Skeletal muscle tissue (tissue), 4 donors: ENCODE results near the gene FLNC. TPM values are rescaled to one million over a fixed set of nuclear protein-coding genes. Genes with fewer than 3 reads are reported as not detected.
A peak's percentile ranks its signal among the peaks of the same experiment; 100 is the strongest.

Experiments
- H3K27ac ChIP-seq: one replicate; pipeline ENCODE4 v1.7.0; 2013; ENCODE audit warnings: mild to moderate bottlenecking, low read depth, low read length, inconsistent platforms
- H3K27me3 ChIP-seq, 3 donors: one replicate each; pipeline ENCODE4 v1.7.0; 2013; ENCODE audit warnings: low read length in 3 of 3; ENCODE audit not compliant: control insufficient read depth in 3 of 3, insufficient read depth in 3 of 3
- H3K36me3 ChIP-seq, 3 donors: one replicate each; pipeline ENCODE4 v1.7.0; 2013; ENCODE audit warnings: low read length in 3 of 3; ENCODE audit not compliant: control insufficient read depth in 3 of 3, insufficient read depth in 3 of 3
- H3K4me1 ChIP-seq, 3 donors: one replicate each; pipeline ENCODE4 v1.7.0; 2013; ENCODE audit warnings: low read length in 3 of 3, mild to moderate bottlenecking in 3 of 3; ENCODE audit not compliant: control insufficient read depth in 3 of 3, insufficient read depth in 3 of 3
- H3K4me3 ChIP-seq, 3 donors: one replicate each; pipeline ENCODE4 v1.7.0; 2013; ENCODE audit warnings: low read length in 3 of 3
- H3K9ac ChIP-seq, 3 donors: one replicate each; pipeline ENCODE4 v1.7.0; 2013; ENCODE audit warnings: low read length in 3 of 3, mild to moderate bottlenecking in 3 of 3, moderate library complexity in 2 of 3, low read depth in 1 of 3
- H3K9me3 ChIP-seq, 3 donors: one replicate each; pipeline ENCODE4 v1.7.0; 2013; ENCODE audit warnings: low read length in 3 of 3; ENCODE audit not compliant: control insufficient read depth in 3 of 3
- total RNA-seq: library from RNA; depleted of rRNA; stranded (reverse); fragments of >200 nt; gene quantifications from one replicate; pipeline ENCODE4 v1.2.3, GENCODE V29; 2014
- donor health status: Osteomylitis.

FLNC gene
- total RNA-seq, 1 donor from 2014 or later, result 611 TPM

GRCh38 chr7:128882134-128882533 is 51.9 kb downstream of the FLNC start:
- H3K27me3 ChIP-seq, result peaks cover 0 to 13% (median 8%) of the 10 kb centered on the region in 3 donors
- no peaks in the 10 kb centered on the region for H3K36me3 ChIP-seq
- no peaks in the 10 kb centered on the region for H3K9me3 ChIP-seq
- H3K4me1 ChIP-seq, result peaks cover 7 to 16% (median 14%) of the 10 kb centered on the region in 3 donors
- H3K9ac ChIP-seq, result no peak overlapping the region
- H3K4me3 ChIP-seq, result no peak overlapping the region
- H3K27ac ChIP-seq, result no peak overlapping the region

DNA sequence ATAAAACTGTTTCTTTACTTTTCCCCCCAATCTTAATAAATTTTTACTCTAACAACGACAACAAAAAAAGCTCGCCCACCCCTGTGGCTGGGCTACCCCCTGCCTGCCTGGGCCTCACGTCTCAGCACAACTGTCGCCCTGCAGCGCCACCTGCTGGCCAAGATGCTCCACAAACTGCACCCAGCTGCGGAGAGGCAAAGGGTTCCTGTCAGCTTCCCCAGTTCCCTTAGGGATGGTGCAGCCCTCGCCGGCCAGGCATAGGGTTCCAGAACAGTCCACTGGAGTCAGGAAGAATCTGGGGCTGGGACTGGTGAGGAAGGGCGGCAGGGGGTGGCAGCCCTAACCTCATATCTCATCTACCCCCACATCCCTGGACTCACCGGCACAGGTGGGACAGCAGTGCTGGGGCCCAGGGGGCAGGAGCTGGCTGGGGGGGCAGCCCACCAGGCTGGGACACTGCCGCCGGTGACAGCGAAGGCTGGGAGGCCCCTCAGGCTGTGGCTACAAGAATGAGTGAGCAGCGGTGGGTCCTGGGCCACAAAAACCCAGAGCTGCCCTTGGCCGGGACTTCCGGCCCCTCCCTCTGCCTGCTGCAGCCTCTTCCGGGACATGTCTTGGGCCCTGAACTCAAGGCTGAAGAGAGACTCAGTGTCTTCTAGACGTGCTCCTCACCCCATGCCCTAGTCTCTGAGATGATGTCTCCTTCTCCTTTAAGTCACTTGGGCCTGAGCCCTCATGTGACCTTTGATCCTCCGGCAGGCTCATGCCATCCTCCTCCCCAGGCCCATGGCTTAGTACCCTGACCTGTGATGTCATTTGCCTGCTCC is 53.6 kb downstream of the FLNC start:
- Histone ChIP-seq H3K9me3 (no peaks in the 10 kb centered on the region), H3K27ac (no peak overlapping the region), H3K4me3 (peak overlapping the region in 1 of 3 donors; percentile 22), H3K4me1 (peaks cover 7 to 16% (median 14%) of the 10 kb centered on the region in 3 donors), H3K9ac (peak overlapping the region in 1 of 3 donors; percentile 25), H3K36me3 (no peaks in the 10 kb centered on the region), H3K27me3 (peaks cover 0 to 16% (median 14%) of the 10 kb centered on the region in 3 donors)

GRCh38 chr7:128884561-128885369 is 54.6 kb downstream of the FLNC start:
- no peak overlapping the region for H3K27ac ChIP-seq

DNA sequence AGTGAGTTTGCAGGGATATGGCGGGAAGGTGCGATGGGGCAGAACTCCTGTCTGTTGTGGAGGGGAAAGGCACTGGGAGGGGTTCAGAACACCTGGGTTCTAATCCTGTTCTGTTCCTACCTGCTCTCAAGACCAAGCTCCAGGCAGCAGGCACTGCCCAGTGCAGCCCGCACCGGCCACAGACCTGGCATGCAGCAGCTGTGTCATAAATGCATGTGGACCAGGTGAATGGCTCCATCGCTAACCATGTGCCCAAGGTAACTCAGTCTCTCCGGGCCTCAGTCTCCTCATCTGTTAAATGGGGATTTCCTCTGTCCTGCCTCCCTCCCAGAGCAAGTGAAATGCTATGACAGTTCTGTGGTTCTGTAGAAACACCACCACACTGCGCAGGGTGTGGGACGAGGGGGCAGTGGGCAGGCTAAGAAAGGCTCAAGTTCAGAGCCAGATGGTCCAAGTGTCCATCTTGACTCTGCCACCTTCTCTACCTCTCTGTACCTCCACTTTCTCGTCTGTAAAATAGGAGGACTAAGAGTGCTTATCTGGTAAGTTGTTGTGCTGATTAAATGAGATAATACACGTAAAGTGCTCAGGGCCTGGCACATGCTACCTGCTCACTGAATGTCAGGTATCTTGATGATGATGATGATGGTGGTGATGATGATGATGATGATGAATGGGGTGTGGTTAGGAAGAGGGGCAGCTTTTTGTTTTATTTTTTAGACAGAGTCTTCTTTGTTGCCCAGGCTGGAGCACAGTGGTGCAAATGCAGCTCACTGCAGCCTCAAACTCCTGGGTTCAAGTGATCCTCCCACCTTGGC is 55.4 kb downstream of the FLNC start:
- Histone ChIP-seq H3K27me3 (peaks cover 4 to 22% (median 21%) of the 10 kb centered on the region in 3 donors), H3K4me3 (no peak overlapping the region), H3K4me1 (peaks cover 2 to 4% (median 4%) of the 10 kb centered on the region in 3 donors), H3K9me3 (no peaks in the 10 kb centered on the region), H3K36me3 (no peaks in the 10 kb centered on the region), H3K27ac (no peak overlapping the region), H3K9ac (no peak overlapping the region)

More at GRCh38 chr7:128884561-128885369, 54.6 kb downstream of the FLNC start:
- no peak overlapping the region for H3K9ac ChIP-seq
- no peaks in the 10 kb centered on the region for H3K36me3 ChIP-seq
- H3K9me3 ChIP-seq, result no peaks in the 10 kb centered on the region
- H3K4me3 ChIP-seq, result no peak overlapping the region
- H3K4me1 ChIP-seq, result peaks cover 7 to 12% (median 12%) of the 10 kb centered on the region in 3 donors
- H3K27me3 ChIP-seq, result peaks cover 0 to 19% (median 16%) of the 10 kb centered on the region in 3 donors

DNA sequence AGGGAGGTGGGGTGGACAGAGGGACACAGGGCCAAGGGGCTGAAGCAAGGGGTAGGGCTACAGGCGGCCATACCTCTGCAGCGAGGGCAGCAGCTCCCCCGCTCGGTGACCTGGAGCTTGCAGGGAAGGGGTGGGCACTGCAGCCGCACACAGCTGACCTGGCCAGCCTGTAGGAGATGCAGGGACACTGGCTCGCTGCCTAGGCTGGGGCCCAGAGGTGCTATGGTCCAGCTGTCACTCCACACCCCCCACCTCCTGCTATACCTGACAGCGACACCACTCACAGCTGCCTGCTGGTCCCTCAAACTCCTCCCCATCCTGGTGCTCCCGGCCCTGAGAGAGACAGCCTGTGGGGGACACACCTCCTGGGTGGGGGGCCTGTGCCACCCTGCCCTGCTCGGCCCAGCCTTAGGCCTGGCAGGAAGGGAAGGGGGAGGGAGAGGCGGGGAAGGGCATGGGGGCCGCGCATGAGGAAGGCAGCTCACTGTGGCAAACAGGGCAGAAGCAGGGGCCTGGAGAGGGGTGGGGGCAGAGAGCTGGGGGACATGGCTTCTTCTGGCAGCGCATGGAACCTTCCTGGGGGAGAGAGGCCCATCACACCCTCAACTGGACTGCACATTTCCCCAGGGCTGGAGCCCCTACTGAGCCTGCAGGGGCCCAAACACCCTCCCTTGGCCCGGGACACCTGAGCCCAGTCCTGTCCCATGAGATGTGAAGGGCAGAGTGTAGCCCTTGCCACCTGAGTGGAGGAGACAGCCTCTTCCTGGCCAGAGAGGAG is 56.4 kb downstream of the FLNC start:
- no peak overlapping the region for H3K27ac ChIP-seq
- H3K27me3 ChIP-seq, result peaks cover 9 to 31% (median 27%) of the 10 kb centered on the region in 3 donors
- H3K4me1 ChIP-seq, result no peaks in the 10 kb centered on the region
- no peak overlapping the region for H3K4me3 ChIP-seq
- H3K9me3 ChIP-seq, result no peaks in the 10 kb centered on the region
- H3K36me3 ChIP-seq, result no peaks in the 10 kb centered on the region
- H3K9ac ChIP-seq, result peak overlapping the region in 1 of 3 donors; percentile 6

DNA sequence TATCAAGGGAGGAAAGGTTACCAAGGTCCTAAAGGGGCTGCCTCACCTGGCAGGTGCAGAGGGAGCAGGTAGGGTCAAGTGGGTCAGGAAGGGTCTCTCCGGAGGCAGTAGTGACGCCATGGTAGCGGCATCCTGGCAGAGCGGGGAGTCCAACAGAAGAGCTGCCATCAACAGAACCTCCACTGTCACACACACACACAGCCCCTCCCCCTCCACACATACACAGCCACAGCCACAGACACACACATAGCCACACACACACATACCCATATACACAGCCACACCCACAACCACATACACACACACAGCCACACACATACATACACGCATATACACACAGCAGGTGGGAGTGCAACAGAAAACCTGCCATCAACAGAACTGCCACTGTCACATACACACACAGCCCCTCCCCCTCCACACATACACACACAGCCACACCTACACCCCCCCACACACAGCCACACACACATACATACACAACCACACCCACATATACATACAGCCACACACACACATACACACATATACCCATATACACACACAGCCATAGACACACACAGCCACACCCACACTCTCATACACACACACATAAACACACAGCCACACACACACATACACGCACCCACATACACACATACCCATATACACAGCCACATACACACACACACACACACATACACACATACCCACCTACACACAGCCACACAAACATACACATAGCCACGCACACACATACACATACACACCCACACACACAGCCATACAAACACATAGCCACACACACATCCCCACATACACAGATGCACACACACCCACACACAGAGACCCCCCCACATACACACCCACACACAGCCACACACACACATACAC is 57.2 kb downstream of the FLNC start:
- Histone ChIP-seq H3K27me3 (peaks cover 9 to 32% (median 27%) of the 10 kb centered on the region in 3 donors), H3K9me3 (no peaks in the 10 kb centered on the region), H3K36me3 (no peaks in the 10 kb centered on the region), H3K4me3 (no peak overlapping the region), H3K4me1 (no peaks in the 10 kb centered on the region), H3K27ac (no peak overlapping the region), H3K9ac (peak overlapping the region in 1 of 3 donors; percentile 6)

- H3K27ac ChIP-seq, result no peak overlapping the region
- H3K4me1 ChIP-seq, result no peaks in the 10 kb centered on the region
- H3K4me3 ChIP-seq, result no peak overlapping the region
- peaks cover 9 to 32% (median 27%) of the 10 kb centered on the region in 3 donors for H3K27me3 ChIP-seq
- no peak overlapping the region for H3K9ac ChIP-seq
- H3K36me3 ChIP-seq, result no peaks in the 10 kb centered on the region
- no peaks in the 10 kb centered on the region for H3K9me3 ChIP-seq
Observed at GRCh38 chr7:128888039-128888755, 58.0 kb downstream of the FLNC start.

GRCh38 chr7:128888756-128889095 is 58.5 kb downstream of the FLNC start:
- peaks cover 9 to 32% (median 27%) of the 10 kb centered on the region in 3 donors for H3K27me3 ChIP-seq
- no peak overlapping the region for H3K4me3 ChIP-seq
- H3K9me3 ChIP-seq, result no peaks in the 10 kb centered on the region
- no peak overlapping the region for H3K27ac ChIP-seq
- no peaks in the 10 kb centered on the region for H3K4me1 ChIP-seq
- no peaks in the 10 kb centered on the region for H3K36me3 ChIP-seq
- no peak overlapping the region for H3K9ac ChIP-seq
